Measurements from ENCODE around the gene SNCG.
"Not testable (repeated sequence)": the region's sequence is repeated elsewhere in the genome, so short reads cannot be mapped to it uniquely, and the experiment has no call there.

The SNCG gene

DNA sequence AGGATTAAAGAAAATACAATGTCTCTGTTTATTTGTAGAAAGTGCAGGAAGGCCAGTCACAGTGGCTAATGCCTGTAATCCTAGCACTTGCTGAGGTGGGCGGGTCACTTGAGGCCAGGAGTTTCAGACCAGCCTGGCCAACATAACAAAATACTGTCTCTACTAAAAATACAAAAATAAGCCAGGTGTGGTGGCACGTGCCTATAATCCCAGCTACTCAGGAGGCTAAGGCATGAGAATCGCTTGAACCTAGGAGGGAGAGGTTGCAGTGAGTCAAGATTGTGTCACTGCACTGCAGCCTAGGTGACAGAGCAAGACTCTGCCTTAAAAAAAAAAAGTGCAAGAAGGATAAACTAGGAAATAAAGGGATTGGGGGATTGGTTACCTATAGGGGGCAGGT lies 20.1 kb downstream of the SNCG start:
- DNase-seq (ENCODE audit: low spot score), result not testable (repeated sequence)

DNA sequence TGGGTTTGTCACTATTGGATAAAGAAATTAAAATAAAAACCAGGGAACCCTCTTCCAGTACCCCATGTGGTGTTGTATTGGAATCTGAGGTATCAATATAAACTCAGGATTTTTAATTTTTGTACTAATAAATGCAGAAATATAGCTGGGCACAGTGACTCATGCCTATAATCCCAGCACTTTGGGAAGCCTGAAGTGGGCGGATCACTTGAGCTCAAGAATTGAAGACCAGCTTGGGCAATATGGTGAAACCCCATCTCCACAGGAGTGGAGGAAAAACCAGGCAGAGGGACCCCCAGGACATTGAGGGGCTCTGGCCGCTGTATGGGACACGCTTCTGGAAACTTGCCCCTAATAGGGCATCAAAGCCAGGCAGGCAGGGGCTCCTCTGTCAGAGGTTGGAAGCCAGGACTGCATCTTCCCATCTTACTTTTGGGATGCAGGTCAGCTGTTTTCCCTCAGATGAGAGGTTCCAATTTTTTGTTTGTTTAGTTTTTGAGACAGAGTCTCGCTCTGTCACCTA lies 21.0 kb downstream of the SNCG start:
- no peak for DNase-seq (ENCODE audit: low spot score)

DNA sequence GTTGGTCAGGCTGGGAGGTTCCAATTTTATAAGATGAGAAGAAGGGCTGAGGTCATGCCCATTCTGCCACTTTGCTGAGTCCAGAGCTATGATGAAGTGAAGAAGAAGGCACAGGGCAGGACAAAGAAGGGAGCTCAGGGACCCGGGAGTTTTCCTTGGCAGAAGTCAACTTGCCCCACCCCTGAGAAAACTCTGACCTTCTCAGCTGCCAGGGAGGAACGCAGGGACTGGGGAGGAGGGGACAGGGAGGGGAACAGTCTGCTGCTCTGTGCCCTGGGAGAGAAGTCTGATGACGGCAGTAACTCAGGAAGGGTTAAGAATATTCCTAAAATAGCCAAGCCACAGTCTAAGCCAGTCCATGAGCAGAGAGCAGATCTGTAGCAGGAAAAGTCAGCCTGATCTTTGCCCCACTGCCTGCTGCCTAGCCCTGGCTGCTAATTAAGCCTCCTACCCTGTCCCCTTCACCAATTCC lies 21.6 kb downstream of the SNCG start:
- no peak for DNase-seq (ENCODE audit: low spot score)

DNA sequence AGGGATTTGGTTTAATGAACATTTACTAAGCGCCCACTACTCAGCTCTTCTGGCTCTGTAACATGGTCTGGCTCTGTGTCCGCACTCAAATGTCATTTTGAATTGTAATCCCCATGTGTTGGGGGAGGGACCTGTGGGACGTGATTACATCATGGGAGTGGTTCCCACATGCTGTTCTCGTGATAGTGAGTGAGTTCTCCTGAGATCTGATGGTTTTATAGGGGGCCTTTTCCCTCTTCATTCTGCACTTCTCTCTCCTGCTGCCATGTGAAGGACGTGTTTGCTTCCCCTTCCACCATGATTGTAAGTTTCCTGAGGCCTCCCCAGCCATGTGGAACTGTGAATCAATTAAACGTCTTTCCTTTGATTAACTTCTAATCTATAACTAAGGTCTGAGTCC lies 22.6 kb downstream of the SNCG start:
- not testable (repeated sequence) for DNase-seq (ENCODE audit: low spot score)

DNA sequence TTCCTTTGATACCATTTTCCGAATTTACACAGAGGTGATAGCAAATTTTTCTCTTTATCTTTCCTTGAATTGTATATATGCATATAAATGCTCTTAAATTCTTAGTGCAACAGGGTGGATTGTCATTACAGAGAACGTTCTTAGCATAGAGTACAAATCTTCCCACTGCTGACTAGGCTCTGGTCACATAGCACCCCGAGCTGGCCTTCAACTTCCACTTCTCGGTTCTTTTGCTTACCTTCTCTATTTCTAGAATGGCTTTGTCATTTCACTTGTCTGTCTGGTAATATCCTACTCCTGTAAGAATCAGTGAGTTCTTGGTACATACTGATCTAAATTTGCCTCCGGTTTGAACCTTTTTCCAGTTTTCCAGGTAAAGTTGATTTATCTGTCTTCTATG lies 23.3 kb downstream of the SNCG start:
- DNase-seq (ENCODE audit: low spot score), result no peak

DNA sequence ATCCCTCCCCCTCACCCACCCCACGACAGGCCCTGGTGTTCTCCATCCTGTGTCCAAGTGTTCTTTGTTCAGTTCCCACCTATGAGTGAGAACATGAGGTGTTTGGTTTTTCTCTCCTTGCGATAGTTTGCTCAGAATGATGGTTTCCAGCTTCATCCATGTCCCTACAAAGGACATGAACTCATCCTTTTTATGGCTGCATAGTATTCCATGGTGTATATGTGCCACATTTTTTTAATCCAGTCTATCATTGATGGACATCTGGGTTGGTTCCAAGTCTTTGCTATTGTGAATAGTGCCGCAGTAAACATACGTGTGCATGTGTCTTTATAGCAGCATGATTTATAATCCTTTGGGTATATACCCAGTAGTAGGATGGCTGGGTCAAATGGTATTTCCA lies 26.1 kb downstream of the SNCG start:
- DNase-seq (ENCODE audit: low spot score), result not testable (repeated sequence)

DNA sequence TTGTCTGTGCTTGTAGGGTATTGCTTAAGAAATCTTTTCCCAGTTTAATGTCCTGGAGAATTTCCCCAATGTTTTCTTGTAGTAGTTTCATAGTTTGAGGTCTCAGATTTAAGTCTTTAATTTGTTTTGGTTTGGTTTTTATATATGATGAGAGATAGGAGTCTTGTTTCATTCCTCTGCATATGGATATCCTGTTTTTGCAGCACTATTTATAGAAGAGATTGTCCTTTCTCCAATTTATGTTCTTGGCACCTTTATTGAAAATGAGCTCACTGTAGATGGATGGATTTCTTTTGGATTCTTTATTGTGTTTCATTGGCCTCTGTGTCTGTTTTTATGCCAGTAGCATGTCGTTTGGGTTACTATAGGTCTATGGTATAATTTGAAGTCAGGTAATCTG lies 30.1 kb downstream of the SNCG start:
- no peak for DNase-seq (ENCODE audit: low spot score)

DNA sequence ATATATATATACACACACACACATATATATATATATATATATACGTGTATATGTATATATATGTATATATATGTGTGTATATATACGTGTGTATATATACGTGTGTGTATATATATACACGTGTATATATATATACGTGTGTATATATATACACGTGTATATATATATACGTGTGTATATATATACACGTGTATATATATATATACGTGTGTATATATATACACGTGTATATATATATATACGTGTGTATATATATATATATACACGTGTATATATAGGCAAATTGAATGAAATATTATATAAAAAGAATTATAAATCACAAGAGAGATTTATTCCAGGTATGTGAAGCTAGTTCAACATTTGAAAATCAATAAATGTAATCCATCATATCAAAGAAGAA lies 33.0 kb downstream of the SNCG start:
- not testable (repeated sequence) for DNase-seq (ENCODE audit: low spot score)

DNA sequence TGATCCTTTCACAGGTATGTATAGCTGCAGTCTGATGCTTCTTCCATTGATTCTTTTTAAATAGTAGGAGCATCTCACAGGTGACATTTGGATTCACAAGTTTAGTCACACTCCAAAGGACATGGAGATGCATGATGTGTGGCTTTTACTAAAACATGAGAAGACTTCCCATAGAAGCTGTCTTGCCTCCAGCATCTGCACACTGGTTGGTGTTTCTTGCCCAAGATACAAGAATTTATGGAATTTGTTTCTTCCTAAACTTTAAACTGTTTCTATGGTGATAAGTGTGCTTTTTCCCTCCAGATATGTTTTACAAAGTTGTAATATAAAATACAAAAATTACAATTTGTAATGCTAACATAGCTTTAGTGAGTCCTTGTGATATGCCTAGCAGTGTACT lies 34.1 kb downstream of the SNCG start:
- DNase-seq (ENCODE audit: low spot score), result no peak

DNA sequence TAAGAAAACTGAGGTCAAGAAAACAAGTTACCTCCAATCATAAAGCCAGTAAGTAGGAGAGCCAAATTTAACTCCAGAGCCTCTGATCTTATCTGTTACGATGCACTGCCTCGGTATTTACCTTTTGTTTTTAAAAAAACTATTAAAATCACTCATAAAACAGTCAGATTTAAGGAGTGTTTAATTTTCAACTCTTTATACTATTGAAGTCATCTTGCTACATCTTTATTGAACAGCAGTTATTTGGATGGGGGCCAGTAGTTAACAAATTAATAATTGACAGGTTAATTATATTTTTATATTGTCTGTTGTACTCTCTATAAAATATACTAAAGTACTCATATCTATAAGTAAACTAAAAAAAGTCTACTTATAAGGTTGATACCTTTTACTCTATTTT lies 34.5 kb downstream of the SNCG start:
- no peak for DNase-seq (ENCODE audit: low spot score)

DNA sequence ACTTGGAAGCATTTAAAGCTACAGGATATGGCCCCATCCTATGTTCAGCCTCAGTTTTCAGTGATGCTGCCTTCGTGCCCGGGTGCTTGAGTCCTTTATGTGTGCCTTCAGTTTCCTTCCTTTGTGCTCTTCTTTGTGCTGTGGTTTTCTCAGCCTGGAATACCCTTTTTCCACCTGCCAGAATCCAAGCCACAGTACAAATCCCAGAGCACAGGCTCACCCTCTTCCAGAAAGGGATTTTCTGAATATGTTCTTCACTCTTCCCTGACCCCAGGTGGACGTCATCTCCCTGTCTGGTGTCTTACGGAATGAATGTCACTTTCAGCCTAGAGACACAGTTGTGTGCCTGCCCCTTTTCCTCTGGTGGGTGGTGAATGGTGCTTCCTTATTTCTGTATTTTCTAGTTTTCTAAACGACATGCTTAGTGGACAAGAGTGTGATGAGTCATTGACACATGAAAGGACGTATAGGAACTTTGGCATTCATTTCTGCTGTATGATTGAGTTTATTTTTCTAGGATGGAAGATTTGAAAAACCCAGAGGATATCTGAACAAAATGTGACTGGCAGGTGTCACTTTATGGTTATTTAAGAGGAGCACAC lies 41.5 kb downstream of the SNCG start:
- not testable (repeated sequence) for DNase-seq (ENCODE audit: low spot score)

DNA sequence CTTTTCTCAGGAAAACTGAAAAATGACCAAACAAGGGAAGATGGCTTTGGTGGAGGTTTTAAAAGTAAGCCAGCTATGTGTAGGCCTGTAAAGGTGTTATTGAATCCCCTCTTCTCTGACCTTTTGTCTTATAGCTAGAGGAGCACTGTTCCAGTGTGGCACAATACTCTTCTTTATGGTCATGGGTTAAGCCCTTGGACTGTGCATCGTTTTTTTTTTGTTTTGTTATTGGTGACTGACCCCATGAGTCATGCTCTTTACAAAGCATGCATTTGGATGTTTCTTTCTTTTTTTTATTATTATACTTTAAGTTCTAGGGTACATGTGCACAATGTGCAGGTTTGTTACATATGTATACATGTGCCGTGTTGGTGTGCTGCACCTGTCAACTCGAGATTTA lies 42.1 kb downstream of the SNCG start:
- no peak for DNase-seq (ENCODE audit: low spot score)

DNA sequence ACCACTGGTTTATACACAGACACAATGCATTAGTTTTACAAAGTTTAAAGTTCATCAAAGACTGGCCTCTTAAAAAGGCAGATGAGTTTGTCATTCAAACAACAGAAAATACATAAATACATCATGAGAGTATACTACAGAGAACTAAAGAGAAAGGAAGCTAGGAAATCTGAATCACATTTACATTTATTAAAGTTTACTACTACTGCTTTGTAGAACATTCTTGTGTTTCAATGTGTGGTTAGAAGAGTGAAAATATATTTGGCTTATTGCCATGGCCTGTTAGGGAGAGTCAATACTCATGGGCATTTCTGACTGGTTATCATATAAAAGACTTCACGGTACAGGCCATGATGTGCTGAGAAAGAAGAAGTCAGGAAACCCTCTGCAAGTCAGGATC lies 48.7 kb downstream of the SNCG start:
- DNase-seq (ENCODE audit: low spot score), result not testable (repeated sequence)

DNA sequence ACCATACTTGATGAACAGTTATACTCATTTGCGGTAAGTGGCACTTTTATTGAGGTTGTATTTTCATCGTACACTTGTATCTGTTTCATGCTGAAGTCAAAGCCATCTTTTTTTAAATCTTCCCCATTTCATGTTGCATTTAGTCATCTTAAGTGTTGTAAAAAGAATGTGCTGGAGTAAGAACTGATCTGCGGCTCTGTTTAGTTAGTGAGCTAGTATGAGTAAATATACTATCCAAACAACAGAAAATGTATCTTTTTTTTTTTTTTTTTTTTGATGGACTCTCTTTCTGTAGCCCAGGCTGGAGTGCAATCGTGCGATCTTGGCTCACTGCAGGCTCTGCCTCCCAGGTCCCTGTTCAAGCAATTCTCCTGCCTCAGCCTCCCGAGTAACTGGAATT lies 49.3 kb downstream of the SNCG start:
- not testable (repeated sequence) for DNase-seq (ENCODE audit: low spot score)

DNA sequence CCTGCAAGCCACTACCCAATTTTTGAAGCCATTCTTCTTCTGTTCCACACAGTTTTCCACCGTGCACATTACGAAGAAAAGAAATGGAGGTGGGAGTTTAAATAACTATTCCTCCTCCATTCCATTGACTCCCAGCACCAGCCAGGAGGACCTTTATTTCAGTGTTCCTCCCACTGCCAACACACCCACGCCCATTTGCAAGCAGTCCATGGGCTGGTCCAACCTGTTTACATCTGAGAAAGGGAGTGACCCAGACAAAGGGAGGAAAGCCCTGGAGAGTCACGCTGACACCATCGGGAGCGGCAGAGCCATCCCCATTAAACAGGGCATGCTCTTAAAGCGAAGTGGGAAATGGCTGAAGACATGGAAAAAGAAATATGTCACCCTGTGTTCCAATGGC lies 49.9 kb downstream of the SNCG start:
- DNase-seq (ENCODE audit: low spot score), result not testable (repeated sequence)

DNA sequence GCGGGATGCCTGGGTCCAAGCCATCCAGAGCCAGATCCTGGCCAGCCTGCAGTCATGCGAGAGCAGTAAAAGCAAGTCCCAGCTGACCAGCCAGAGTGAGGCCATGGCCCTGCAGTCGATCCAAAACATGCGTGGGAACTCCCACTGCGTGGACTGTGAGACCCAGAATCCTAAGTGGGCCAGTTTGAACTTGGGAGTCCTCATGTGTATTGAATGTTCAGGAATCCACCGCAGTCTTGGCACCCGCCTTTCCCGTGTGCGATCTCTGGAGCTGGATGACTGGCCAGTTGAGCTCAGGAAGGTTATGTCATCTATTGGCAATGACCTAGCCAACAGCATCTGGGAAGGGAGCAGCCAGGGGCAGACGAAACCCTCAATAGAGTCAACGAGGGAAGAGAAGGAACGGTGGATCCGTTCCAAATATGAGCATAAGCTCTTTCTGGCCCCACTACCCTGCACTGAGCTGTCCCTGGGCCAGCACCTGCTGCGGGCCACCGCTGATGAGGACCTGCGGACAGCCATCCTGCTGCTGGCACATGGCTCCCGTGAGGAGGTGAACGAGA lies 50.8 kb downstream of the SNCG start:
- DNase-seq (ENCODE audit: low spot score), result not testable (repeated sequence)

Data from left forelimb (tissue), 1 donor.